Activated CD4-positive, alpha-beta T cell treated with anti-CD3 and anti-CD28 coated beads, Interleukin-2, amount 50 U/mL, for 4 hours (primary cell): ENCODE results near the gene KIR3DL2.
"Not testable (repeated sequence)": the region's sequence is repeated elsewhere in the genome, so short reads cannot be mapped to it uniquely, and the experiment has no call there.

Experiments
- DNase-seq, 2 experiments: peaks; one replicate each; pipeline ENCODE4 v3.0.0-alpha.2; 2020

Gene KIR3DL2

DNA sequence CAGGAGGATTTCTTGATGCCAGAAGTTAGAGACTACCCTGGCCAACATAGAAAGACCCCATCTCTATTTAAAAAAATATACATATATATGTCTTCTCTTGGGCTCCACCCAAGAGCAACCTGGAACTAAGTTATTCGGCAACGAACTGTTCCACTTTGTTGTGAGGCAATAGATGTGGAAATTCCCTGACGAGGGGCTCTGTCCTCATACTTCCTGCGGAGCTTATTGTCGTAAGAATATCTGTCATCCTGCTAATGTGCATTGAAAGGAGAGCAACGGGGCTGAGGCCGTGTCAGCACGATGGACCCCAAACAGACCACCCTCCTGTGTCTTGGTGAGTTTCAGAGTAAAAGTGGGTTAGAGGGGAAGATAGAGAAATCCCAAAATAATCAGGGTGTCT lies 23.7 kb downstream of the KIR3DL2 start, which contains the start of gene FCAR:
Gene FCAR (plus strand): TSS at position 246 of the 400 bp plus-strand sequence. CDS start 55 bp downstream, at position 301.
- DNase-seq, result no peak

DNA sequence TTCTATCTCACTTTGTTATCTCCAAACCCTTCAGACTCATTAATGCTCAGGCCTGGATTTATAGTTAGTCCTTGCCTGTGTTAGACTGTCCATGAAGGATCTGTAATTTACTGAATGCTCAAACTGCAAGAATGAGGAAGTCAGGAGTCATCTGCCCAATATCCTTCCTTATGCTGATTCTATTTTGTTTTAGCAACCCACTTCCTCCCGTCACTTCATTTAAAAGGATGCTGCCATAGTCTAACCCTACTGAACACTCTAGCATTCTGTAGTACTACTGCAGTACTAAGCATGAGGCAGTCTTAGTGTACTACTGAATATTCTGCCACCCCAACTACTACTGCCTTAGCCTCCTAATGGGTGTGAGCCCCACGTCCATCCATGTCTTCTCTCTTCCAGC lies 25.3 kb downstream of the KIR3DL2 start:
- no peak for DNase-seq

DNA sequence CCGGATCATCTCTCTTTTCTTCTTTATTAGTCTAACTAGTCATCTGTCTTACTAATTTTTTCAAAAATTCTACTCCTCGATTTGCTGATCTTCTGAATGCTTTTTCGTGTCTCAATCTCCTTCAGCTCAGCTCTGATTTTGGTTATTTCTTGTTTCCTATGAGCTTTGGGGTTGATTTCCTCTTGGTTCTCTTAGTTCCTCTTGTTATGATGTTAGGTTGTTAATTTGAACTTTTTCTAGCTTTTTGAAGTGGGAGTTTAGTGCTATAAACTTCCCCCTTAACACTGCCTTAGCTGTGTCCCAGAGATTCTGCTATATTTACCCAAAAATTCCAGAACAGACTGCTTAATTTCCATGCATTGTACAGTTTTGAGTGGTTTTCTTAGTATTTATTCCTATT lies 27.2 kb downstream of the KIR3DL2 start:
- no peak for DNase-seq

DNA sequence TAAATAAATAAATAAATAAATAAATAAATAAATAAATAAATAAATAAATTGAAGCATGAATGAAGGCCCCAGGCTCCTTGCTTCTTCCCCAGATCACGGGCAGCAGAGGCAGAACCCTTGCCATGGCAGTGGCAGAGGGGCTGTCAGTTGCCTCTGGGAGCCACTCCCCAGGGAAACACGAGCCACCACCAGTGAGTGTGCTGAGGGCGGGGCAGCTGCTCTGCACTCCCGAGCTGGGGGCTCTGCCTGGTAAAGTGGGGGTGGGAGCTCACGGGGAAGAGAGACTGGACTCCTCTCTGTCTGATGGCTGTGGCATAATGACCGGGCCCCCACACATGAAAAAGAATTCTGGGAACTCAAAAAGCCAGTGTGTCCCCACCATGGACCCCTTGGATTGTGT lies 31.6 kb downstream of the KIR3DL2 start:
- no peak for DNase-seq

DNA sequence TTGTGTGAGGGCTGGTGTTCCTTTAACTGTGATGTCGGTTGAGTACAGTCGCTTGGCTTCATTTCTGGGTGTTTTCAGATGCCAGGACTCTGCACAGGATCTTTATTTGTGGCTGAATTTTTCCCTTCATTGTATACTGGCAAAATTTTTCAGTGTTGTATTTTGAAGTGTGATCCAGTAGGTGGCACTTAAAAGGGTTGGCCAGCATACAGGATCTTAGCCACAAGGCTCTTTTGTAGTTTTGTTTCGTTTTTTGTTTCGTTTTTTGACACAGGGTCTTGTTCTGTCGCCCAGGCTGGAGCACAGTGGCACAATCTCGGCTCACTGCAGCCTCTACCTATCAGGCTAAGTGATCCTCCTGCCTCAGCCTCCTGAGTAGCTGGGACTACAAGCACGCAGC lies 32.5 kb downstream of the KIR3DL2 start:
- DNase-seq, result no peak

DNA sequence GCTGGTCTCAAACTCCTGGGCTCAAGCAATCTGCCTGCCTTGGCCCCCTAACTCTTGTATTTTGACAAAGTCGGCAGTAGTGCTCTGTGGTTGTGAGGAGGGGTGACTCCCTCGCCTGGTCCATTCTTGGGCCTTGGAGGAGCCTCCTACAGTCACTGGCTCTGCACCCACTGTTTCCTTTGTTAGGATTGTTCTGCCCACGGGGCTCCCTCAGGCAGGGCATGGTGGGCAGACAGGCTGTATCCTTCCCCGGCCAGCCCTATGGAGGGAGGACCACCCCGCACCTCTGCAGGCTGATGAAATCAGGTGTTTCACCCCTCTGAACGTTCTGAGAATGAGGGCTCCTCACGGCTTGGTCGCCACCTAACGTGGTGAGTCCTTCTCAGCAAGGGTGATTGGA lies 33.0 kb downstream of the KIR3DL2 start:
- no peak for DNase-seq

DNA sequence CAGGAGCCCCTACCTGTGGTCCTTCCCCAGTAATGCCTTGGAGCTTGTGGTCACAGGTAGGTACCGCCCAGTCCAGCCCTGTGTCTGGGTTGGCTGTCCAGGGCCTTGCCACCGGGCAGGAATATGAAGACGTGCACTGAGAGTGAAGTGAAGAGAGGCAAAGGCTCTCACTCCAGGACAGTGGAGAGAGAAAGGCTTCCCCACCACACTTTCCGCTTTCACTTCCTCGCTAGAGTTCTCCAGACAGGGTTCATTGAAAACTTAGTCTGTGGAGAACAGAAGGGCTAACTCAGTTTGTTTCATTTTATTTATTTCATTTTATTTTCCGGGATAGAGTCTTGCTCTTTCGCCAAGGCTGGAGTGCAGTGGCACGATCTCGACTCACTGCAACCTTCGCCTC lies 38.0 kb downstream of the KIR3DL2 start:
- no peak for DNase-seq

DNA sequence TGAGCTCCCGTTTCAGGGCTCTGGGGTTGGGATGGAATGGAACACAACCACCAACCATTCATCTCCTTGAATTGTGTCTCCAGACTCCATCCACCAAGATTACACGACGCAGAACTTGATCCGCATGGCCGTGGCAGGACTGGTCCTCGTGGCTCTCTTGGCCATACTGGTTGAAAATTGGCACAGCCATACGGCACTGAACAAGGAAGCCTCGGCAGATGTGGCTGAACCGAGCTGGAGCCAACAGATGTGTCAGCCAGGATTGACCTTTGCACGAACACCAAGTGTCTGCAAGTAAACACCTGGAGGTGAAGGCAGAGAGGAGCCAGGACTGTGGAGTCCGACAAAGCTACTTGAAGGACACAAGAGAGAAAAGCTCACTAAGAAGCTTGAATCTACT lies 39.3 kb downstream of the KIR3DL2 start:
- DNase-seq, result no peak

DNA sequence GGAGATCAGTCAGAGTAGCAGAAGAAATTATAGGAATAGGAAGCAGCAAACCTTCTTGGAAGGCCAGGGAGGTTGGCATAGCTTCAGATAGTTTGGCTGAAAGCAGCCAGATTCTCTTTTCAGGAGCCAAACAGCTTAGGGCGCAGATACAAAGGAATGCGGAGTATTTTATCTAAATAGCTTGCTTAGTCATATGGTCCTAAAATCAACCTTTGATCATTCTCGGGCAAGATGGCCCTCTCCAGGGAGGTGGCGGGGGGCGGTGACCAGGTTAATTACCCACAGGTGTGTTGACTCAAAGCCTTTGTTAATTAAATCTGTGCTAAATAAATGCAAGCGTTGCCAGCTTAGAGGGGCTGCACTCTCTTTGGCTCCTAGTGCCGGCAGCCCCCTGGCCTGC lies 43.2 kb downstream of the KIR3DL2 start:
- DNase-seq, result no peak

DNA sequence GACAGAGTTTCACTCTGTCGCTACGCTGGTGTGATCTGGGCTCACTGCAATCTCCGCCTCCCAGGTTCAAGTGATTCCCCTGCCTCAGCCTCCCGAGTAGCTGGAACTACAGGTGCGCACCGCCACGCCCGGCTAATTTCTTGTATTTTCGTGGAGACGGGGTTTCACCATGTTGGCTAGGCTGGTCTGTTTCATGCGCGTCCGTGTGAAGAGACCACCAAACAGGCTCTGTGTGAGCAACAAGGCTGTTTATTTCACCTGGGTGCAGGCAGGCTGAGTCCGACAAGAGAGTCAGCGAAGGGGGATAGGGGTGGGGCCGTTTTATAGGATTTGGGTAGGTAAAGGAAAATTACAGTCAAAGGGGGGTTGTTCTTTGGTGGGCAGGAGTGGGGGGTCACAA lies 43.9 kb downstream of the KIR3DL2 start:
- not testable (repeated sequence) for DNase-seq

DNA sequence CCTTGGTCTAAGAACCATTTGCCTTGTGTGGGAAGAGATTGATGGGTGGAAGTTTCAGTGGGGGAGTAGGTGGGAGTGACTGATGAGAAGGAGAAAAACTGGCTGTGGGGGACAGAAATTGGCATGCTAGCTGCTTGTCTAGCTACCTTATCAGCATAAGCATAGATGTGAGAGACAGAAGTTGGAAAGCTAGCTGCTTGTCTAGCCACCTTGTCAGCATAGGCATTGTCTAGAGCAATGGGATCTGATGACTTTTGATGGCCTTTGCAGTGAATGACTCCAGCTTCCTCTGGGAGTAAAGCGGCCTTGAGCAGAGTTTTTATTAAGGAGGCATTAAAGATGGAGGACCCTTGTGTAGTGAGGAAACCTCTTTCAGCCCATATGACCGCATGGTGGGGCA lies 45.8 kb downstream of the KIR3DL2 start:
- no peak for DNase-seq

DNA sequence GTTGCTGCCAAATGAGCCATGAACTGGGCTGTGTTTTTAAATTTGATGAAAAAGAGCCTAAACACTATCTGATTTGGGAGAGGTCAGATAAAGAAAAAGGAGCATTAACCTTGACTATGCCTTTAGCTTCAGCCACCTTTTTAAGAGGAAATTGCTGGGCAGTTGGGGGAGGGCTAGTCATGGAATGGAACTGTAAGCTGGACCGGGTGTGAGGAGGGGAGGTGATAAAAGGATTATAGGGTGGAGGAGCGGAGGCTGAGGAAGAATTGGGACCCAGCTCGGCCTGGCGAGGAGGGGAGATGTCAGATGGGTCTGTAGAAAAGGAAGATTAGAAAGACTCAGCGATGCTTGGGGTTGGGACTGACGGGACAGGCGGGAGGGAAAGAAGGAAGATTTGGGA lies 48.4 kb downstream of the KIR3DL2 start:
- DNase-seq, result not testable (repeated sequence)

DNA sequence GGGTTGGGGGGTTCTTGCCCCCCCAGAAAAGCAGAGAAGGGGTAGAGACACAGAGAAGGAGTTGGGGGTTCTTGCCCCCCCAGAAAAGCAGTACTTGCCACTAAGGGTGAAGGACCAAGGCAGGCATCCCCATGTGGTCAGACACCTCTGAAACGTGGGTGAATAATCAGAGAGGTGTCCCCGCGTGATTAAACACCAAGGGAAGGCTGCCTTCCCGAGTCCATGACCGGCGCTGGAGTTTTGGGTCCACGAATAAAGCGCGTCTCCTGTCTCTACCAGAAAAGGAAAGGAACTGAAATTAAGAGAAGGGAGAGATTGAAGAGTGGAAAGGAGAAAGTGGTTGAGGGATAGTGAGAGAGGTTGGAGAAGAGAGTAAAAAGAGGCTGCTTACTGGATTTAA lies 49.4 kb downstream of the KIR3DL2 start:
- DNase-seq, result not testable (repeated sequence)

DNA sequence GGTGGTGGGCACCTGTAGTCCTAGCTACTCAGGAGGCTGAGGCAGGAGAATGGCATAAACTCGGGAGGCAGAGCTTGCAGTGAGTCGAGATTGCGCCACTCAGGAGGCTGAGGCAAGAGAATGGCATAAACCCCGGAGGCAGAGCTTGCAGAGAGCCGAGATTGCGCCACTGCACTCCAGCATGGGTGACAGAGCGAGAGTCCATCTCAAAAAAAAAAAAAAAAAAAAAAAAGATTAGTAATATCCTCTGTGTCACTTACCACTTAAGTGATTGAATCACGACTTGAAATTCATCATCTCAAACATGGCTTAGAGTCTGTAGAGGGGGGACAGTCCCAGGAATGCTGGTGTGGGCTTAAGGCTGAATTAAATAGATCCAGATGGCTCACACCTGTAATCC lies 50.9 kb downstream of the KIR3DL2 start:
- not testable (repeated sequence) for DNase-seq

DNA sequence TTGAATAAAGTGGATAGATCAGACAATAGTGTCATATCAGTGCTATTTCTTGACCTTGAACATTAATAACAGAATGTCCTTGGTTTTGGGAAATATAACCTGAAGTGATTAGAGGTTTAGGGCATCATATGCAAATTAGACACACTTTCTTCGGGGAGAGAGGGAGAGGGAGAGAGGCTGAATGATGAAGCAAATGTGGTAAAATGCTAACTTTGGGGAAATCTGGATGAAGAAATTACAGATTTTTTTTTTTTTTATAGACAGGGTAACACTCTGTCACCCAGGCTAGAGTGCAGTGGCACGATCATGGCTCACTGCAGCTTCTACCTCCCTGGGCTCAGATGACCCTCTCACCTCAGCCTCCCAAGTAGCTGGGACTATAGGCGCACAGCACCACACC lies 51.8 kb downstream of the KIR3DL2 start:
- DNase-seq, result no peak

DNA sequence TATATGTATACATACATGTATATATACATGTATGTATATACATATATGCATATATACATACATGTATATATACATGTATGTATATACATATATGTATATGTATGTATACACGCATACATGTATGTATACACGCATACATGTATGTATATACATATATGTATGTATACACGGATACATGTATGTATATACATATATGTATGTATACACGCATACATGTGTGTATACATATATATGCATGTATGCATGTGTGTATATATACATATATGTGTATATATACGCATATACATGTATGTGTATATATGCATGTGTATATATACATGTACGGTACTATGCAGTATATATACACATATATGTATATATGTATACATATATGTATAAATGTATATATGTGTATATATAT lies 53.1 kb downstream of the KIR3DL2 start:
- no peak for DNase-seq

DNA sequence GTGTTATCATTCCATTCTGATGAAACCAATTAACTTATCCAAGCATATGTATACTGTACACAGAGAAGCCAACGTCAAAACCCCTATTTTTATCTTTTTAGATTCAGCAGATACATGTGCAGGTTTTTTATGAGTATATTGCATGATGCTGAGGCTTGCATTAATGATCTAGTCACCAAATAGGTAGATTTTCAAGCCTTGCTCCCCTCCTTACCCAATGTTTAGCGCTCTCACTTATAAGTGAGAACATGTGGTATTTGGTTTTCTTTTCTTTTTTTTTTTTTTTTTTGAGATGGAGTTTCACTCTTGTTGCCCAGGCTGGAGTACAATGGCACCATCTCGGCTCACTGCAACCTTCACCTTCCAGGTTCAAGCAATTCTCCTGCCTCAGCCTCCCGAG lies 54.0 kb downstream of the KIR3DL2 start:
- not testable (repeated sequence) for DNase-seq

DNA sequence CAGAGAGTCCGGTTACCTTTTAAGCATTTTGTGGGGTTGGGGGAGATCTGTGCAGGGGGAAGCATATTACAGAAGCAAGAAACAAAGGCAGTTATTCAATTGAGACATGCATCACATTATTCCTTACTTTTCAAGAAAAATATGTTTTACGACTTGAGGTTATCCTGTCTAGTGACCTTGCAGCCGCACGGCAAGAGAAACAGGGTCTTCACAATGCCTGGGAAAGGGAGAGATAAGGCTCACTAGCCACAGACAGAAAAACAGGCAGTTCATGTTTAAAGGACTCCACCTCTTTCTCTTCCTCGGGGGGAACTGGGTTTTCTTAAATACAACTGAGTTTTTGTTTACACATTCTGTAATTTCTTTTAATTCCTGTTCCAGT lies 55.2 kb downstream of the KIR3DL2 start:
- DNase-seq, result no peak

DNA sequence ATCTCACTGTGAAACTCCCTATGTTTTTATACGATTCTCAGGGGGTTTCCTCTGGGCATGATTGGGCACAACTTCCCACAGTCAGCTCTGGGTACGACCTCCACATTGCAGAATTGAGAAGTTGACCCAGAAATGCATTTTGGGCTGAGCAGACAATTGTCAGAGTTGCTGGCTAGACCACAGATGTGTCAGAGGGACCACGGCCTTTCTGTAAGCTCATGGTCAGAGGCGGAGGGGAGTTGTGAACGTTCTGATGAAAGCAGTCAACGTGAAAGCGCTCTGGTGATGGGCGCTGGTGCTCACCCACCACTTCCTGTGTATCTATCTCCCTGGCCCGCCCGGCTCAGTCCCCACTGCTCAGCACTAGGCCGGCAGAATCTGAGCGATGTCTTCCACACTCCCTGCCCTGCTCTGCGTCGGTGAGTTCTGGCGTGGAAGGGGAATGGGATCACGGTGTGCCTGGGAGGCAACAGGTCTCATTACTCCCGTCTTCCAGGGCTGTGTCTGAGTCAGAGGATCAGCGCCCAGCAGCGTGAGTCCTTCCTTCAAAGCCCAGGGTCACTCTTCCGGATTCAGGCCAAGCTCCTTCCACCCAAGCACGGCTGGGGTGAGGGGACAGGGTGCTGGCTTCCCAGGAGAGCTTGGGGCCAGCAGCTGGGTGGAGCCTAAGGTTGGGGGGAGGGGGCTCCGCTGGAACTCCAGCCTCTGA lies 55.7 kb downstream of the KIR3DL2 start, which contains the start of gene NCR1:
Gene NCR1 (plus strand): TSS at position 346 of the 709 bp plus-strand sequence. CDS start 40 bp downstream, at position 386.
- DNase-seq, result no peak

DNA sequence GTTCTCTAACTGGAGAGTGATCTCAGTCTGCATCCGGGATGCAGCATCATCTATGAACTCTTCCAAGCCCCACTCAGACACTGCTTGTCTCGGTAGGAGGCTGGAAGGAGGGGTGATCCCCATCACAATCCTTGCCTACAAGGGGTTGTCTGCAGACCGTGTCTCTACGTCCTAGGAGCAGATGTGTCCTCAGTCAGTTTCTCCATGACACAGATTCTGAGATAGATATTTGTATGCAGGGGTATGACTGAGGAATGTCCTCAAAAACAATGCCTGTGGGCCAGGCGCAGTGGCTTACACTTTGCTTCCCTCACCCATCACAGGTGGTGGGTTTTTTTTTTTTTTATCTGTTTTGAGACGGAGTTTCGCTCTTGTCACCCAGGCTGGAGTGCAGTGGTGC lies 56.6 kb downstream of the KIR3DL2 start:
- DNase-seq, result no peak

DNA sequence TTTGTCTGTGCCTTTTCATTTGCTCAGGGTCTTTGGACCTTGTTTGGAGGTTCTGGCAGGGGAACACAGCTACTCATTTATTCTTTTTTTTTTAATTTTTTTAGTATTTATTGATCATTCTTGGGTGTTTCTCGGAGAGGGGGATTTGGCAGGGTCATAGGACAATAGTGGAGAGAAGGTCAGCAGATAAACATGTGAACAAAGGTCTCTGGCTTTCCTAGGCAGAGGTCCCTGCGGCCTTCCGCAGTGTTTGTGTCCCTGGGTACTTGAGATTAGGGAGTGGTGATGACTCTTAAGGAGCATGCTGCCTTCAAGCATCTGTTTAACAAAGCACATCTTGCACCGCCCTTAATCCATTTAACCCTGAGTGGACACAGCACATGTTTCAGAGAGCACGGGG lies 57.7 kb downstream of the KIR3DL2 start:
- not testable (repeated sequence) for DNase-seq
